CD4-positive, alpha-beta T cell (primary cell): Measurements from ENCODE around the gene MRGPRD. TPM values are rescaled to one million over a fixed set of nuclear protein-coding genes. Genes with fewer than 3 reads are reported as not detected.
A peak's percentile ranks its signal among the peaks of the same experiment; 100 is the strongest.

Experiments
- ATAC-seq: fragments of 200-7000 bp; cut with Tn5 transposase; one replicate; pipeline ENCODE4 v1.10.0; 2022; ENCODE audit warnings: mild to moderate bottlenecking; ENCODE audit not compliant: poor library complexity
- CTCF ChIA-PET: fragments of 350-600 bp; sonication (Branson Sonifier 250); formaldehyde crosslinking; loops from one replicate; lab custom pipeline; 2021; ENCODE audit warnings: antibody characterized with exemption, inconsistent platforms; lab: Charles Lee
- POLR2A ChIA-PET: fragments of 350-600 bp; sonication (Branson Sonifier 250); formaldehyde crosslinking; loops from one replicate; lab custom pipeline; 2021; ENCODE audit warnings: antibody characterized with exemption, inconsistent platforms; lab: Charles Lee
- DNase-seq, 14 experiments: peaks; one replicate each; pipeline ENCODE4 v3.0.0-alpha.2; 2013 to 2020; ENCODE audit warnings: mixed read lengths in 2 of 14
- H3K27ac ChIP-seq, 2 donors: one replicate each; pipeline versions ENCODE4 v1.5.1 to v1.7.0; 2013; ENCODE audit warnings: low read length in 2 of 2, low read depth in 1 of 2, mild to moderate bottlenecking in 1 of 2
- H3K27me3 ChIP-seq, 2 experiments: 1 replicate in 1 of 2; 2 replicates in 1 of 2; pipeline versions ENCODE4 v1.6.1 to v1.7.0; 2013; ENCODE audit warnings: low read length in 2 of 2, control low read depth in 1 of 2, mild to moderate bottlenecking in 1 of 2, moderate library complexity in 1 of 2; ENCODE audit not compliant: insufficient read depth in 2 of 2, control insufficient read depth in 1 of 2
- H3K36me3 ChIP-seq: one replicate; pipeline ENCODE4 v1.6.1; 2013; ENCODE audit warnings: low read length, control low read depth; ENCODE audit not compliant: insufficient read depth
- H3K4me1 ChIP-seq: one replicate; pipeline ENCODE4 v1.6.1; 2013; ENCODE audit warnings: low read length, control low read depth; ENCODE audit not compliant: insufficient read depth
- H3K4me3 ChIP-seq: one replicate; pipeline ENCODE4 v1.5.1; 2013; ENCODE audit warnings: mild to moderate bottlenecking, low read length, moderate library complexity
- H3K9me3 ChIP-seq, 2 experiments: 1 replicate in 1 of 2; 2 replicates in 1 of 2; pipeline versions ENCODE4 v1.6.1 to v1.7.0; 2013; ENCODE audit warnings: low read length in 2 of 2, mild to moderate bottlenecking in 2 of 2, control low read depth in 1 of 2, moderate library complexity in 1 of 2; ENCODE audit not compliant: control insufficient read depth in 1 of 2, insufficient read depth in 1 of 2
- H3K27ac Mint-ChIP-seq: one replicate; pipeline ENCODE4 v1.8.0; 2020; ENCODE audit warnings: mixed read lengths
- H3K27me3 Mint-ChIP-seq: one replicate; pipeline ENCODE4 v1.8.0; 2021; ENCODE audit warnings: mixed read lengths
- H3K36me3 Mint-ChIP-seq: one replicate; pipeline ENCODE4 v1.8.0; 2021; ENCODE audit warnings: low read depth, mixed read lengths
- H3K4me1 Mint-ChIP-seq: one replicate; pipeline ENCODE4 v1.8.0; 2021; ENCODE audit warnings: low read depth, mixed read lengths
- H3K4me3 Mint-ChIP-seq: one replicate; pipeline ENCODE4 v1.8.0; 2020; ENCODE audit warnings: mild to moderate bottlenecking, mixed read lengths
- H3K9me3 Mint-ChIP-seq: one replicate; pipeline ENCODE4 v1.8.0; 2020; ENCODE audit warnings: mixed read lengths
- intact Hi-C, 2 experiments: fragments of 100-400 bp; cut with DNase I in 1 of 2; cut with micrococcal nuclease in 1 of 2; formaldehyde crosslinking; loops; one replicate each; pipeline versions ENCODE4 v1.15.1 to v1.9.0; 2023 to 2025; cut with DNase I, micrococcal nuclease
- total RNA-seq, 174 experiments: library from RNA in 2 of 174; stranded (reverse) in 2 of 174; gene quantifications; one replicate each; pipeline ENCODE4 v1.2.3 and lab custom pipeline; 2021 to 2026
- TF ChIP-seq, protein P1 (sequence below): fragments of 200-600 bp; IDR thresholded peaks from one replicate; pipeline ENCODE4 v1.8.0; 2022; ENCODE audit warnings: antibody characterized with exemption, mild to moderate bottlenecking

MRGPRD gene
- total RNA-seq, 2 experiments from 2014 or later, result not detected

DNA sequence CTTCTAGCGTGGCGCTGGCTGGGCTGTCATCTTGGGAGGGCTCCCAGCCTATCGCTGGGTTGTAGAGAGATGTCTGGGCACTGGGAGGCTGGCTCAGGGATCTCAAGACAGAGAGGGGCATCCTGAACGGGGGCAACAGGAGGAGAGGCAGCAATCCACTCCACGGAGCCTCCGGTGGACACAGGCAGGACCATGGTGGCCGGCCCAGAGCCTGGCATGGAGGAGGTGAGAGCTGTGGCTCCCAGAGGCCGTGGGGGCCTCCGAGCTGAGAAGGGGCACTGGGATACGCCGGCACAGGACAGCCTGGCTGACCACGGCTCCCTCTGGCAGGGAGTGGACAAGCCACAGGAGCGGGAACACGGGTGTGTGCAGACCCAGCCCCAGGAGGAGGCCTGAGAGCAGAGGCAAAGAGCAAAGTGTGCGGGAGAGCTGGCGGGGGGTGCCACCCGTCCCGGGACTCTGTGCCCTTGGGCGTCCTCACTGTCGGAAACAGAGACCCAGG lies 23.1 kb upstream of the MRGPRD start:
- H3K27me3 Mint-ChIP-seq, result peaks cover 10% of the 10 kb centered on the region
- CTCF ChIA-PET, result no interaction called here
- H3K9me3 Mint-ChIP-seq, result no peaks in the 10 kb centered on the region
- Histone ChIP-seq H3K4me1 (no peaks in the 10 kb centered on the region), H3K4me3 (no peak overlapping the region), H3K9me3 (peaks cover 0 to 9% of the 10 kb centered on the region in 2 experiments), H3K27me3 (peaks cover 4 to 5% of the 10 kb centered on the region in 2 experiments), H3K36me3 (no peaks in the 10 kb centered on the region), H3K27ac (no peak overlapping the region)
- peak in 1 of 14 experiments; percentile 4 for DNase-seq
- POLR2A ChIA-PET, result no interaction called here
- H3K4me3 Mint-ChIP-seq, result no peak overlapping the region
- ATAC-seq, result no peak
- TF ChIP-seq, protein P1, sequence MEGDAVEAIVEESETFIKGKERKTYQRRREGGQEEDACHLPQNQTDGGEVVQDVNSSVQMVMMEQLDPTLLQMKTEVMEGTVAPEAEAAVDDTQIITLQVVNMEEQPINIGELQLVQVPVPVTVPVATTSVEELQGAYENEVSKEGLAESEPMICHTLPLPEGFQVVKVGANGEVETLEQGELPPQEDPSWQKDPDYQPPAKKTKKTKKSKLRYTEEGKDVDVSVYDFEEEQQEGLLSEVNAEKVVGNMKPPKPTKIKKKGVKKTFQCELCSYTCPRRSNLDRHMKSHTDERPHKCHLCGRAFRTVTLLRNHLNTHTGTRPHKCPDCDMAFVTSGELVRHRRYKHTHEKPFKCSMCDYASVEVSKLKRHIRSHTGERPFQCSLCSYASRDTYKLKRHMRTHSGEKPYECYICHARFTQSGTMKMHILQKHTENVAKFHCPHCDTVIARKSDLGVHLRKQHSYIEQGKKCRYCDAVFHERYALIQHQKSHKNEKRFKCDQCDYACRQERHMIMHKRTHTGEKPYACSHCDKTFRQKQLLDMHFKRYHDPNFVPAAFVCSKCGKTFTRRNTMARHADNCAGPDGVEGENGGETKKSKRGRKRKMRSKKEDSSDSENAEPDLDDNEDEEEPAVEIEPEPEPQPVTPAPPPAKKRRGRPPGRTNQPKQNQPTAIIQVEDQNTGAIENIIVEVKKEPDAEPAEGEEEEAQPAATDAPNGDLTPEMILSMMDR, result no peak
- intact Hi-C loops, result no loop called here
- no peaks in the 10 kb centered on the region for H3K4me1 Mint-ChIP-seq
- H3K27ac Mint-ChIP-seq, result no peak overlapping the region
- no peaks in the 10 kb centered on the region for H3K36me3 Mint-ChIP-seq

DNA sequence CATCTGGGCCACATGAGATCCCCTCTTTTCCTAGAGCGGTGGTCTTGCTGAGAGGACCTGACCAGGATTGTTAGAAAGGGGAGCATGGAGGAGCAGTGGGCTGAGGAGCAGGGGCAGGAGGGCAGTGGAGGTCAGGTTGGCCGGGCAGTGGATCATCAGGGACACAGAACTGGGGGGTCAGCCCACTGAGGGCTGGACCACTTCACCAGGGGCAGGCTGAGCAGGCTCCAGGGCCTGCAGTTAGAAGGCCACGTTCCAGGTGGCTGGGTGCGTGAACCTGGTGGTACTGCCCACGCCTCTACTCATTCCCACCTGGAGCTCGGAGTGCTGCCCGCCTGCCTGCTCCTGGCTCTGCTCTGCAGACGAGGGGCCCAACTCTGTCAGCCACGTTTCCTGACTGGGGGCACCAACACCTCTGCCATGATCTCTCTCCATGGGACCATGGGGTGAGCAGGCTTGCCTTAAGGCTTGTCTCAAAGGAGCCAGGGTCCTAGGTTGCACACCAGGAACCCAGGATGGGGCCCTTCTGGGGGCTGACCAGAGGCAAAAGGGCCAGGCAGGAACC lies 22.6 kb upstream of the MRGPRD start:
- H3K27me3 Mint-ChIP-seq, result peaks cover 10% of the 10 kb centered on the region

DNA sequence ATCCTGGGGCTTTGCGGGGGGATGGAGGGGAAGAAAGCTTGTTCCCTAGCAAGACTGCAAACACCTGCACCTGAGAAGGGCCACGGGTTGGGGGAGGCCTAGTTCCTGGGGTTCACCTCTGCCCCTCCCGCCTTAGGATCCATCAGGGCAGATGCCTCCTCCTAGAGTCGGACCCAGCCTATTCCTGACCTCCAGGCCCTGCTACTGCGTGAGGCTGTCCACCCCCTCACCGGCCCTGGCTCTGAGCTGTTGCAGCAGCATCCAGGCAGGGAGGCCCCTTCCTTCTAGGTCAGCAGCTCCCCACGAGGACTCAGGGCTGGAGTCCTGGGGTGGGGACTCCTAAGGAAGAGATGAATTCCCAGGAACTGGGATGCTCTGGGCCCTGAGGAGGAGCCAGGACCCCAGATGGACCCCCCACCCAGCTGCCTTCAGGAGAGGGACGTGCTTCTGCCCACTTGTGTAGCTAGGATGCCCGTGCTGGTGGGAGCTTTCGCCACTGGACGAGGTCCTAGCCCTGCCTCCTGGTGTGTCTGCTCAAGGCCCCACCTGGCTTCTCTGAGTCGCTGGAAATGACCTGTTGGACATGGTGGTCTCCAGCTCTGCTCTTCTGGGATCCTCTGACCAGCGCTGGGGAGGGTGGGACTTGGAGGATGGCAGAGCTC lies 21.9 kb upstream of the MRGPRD start:
- intact Hi-C loops, result no loop called here
- H3K27ac Mint-ChIP-seq, result no peak overlapping the region
- TF ChIP-seq, protein P1, result no peak
- H3K4me3 ChIP-seq, result no peak overlapping the region
- no peak overlapping the region for H3K4me3 Mint-ChIP-seq
- H3K4me1 Mint-ChIP-seq, result no peaks in the 10 kb centered on the region
- DNase-seq (peak in 2 of 14 experiments; percentile 3 to 26), ATAC-seq (no peak)
- H3K27ac ChIP-seq, result no peak overlapping the region
- H3K36me3 Mint-ChIP-seq, result no peaks in the 10 kb centered on the region
- H3K36me3 ChIP-seq, result no peaks in the 10 kb centered on the region
- no peaks in the 10 kb centered on the region for H3K9me3 Mint-ChIP-seq
- peaks cover 0 to 9% of the 10 kb centered on the region in 2 experiments for H3K9me3 ChIP-seq
- H3K27me3 Mint-ChIP-seq, result peaks cover 10% of the 10 kb centered on the region
- CTCF ChIA-PET, result no interaction called here
- POLR2A ChIA-PET, result no interaction called here
- H3K4me1 ChIP-seq, result no peaks in the 10 kb centered on the region
- peaks cover 0 to 4% of the 10 kb centered on the region in 2 experiments for H3K27me3 ChIP-seq

More for the DNA sequence above, 22.6 kb upstream of the MRGPRD start:
- Histone ChIP-seq H3K27ac (no peak overlapping the region), H3K36me3 (no peaks in the 10 kb centered on the region), H3K27me3 (peaks cover 0 to 4% of the 10 kb centered on the region in 2 experiments), H3K9me3 (peaks cover 0 to 9% of the 10 kb centered on the region in 2 experiments), H3K4me3 (no peak overlapping the region), H3K4me1 (no peaks in the 10 kb centered on the region)
- intact Hi-C loops, result no loop called here
- Mint-ChIP-seq H3K27ac (no peak overlapping the region), H3K4me3 (no peak overlapping the region), H3K9me3 (no peaks in the 10 kb centered on the region), H3K4me1 (no peaks in the 10 kb centered on the region), H3K36me3 (no peaks in the 10 kb centered on the region)
- TF ChIP-seq, protein P1, result no peak
- DNase-seq (peak in 2 of 14 experiments; percentile 7 to 25), ATAC-seq (no peak)
- ChIA-PET POLR2A (no interaction called here), CTCF (no interaction called here)
